T1000 (cell line): Measurements from ENCODE around the gene TBXT.
"Not testable (repeated sequence)": the region's sequence is repeated elsewhere in the genome, so short reads cannot be mapped to it uniquely, and the experiment has no call there.

Source experiments
- DNase-seq: peaks from one replicate; lab custom pipeline; 2025; ENCODE audit warnings: mixed read lengths; lab: John Stamatoyannopoulos, UW

Gene TBXT

GRCh38 chr6:166172546-166172945 is 4.9 kb upstream of the TBXT start:
- DNase-seq, result no peak

GRCh38 chr6:166169549-166170421 is 2.1 kb upstream of the TBXT start:
- no peak for DNase-seq

- no peak for DNase-seq
Observed at GRCh38 chr6:166168616-166169548, 1.2 kb upstream of the TBXT start.

GRCh38 chr6:166167258-166167731 is 356 bp downstream of the TBXT start:
- no peak for DNase-seq

- DNase-seq, result no peak
Observed at GRCh38 chr6:166166314-166167257, 1.1 kb downstream of the TBXT start.

- no peak for DNase-seq
Observed at GRCh38 chr6:166165558-166166313, 1.9 kb downstream of the TBXT start.

- no peak for DNase-seq
Observed at GRCh38 chr6:166162599-166163342, 4.9 kb downstream of the TBXT start.

GRCh38 chr6:166157930-166158617 is 9.6 kb downstream of the TBXT start:
- no peak for DNase-seq

- DNase-seq, result no peak
Observed at GRCh38 chr6:166156942-166157341, 10.7 kb downstream of the TBXT start.

- no peak for DNase-seq
Observed at GRCh38 chr6:166153966-166154365, 13.7 kb downstream of the TBXT start.

GRCh38 chr6:166152660-166153059 is 15.0 kb downstream of the TBXT start:
- DNase-seq, result no peak

- DNase-seq, result no peak
Observed at GRCh38 chr6:166151798-166152197, 15.9 kb downstream of the TBXT start.

GRCh38 chr6:166145751-166146150 is 21.9 kb downstream of the TBXT start:
- DNase-seq, result no peak

GRCh38 chr6:166143011-166143410 is 24.6 kb downstream of the TBXT start:
- DNase-seq, result no peak

GRCh38 chr6:166127624-166128472 is 39.8 kb downstream of the TBXT start:
- DNase-seq, result no peak

GRCh38 chr6:166123115-166123514 is 44.5 kb downstream of the TBXT start:
- not testable (repeated sequence) for DNase-seq

GRCh38 chr6:166121726-166122125 is 45.9 kb downstream of the TBXT start:
- DNase-seq, result no peak

- DNase-seq, result no peak
Observed at GRCh38 chr6:166119116-166119911, 48.3 kb downstream of the TBXT start.
